Esophagus squamous epithelium (tissue), 5 donors: ENCODE data around the gene DMBX1. TPM values are rescaled to one million over a fixed set of nuclear protein-coding genes. Genes with fewer than 3 reads are reported as not detected.

ENCODE experiments used
- DNase-seq: peaks from one replicate; lab custom pipeline; 2025; lab: John Stamatoyannopoulos, UW
- H3K27ac ChIP-seq, 4 donors: fragments of 200-600 bp; sonication (generic); one replicate each; pipeline ENCODE4 v1.5.1; 2016 to 2019; ENCODE audit warnings: mild to moderate bottlenecking in 1 of 4
- H3K27me3 ChIP-seq, 4 donors: fragments of 200-600 bp; sonication (generic); 1 replicate in 3 of 4; 2 replicates in 1 of 4; pipeline versions ENCODE4 v1.5.1 to v1.6.0; 2017 to 2021; ENCODE audit warnings: antibody characterized with exemption in 1 of 4
- H3K36me3 ChIP-seq, 3 donors: fragments of 200-600 bp; sonication (generic); one replicate each; pipeline ENCODE4 v1.5.1; 2016 to 2019
- H3K4me1 ChIP-seq, 3 donors: fragments of 200-600 bp; sonication (generic); one replicate each; pipeline ENCODE4 v1.5.1; 2017 to 2019
- H3K4me3 ChIP-seq, 4 donors: fragments of 200-600 bp; sonication (generic); 1 replicate in 3 of 4; 2 replicates in 1 of 4; pipeline ENCODE4 v1.5.1; 2016 to 2019; ENCODE audit warnings: mild to moderate bottlenecking in 2 of 4, moderate library complexity in 1 of 4
- H3K9me3 ChIP-seq, 3 donors: fragments of 200-600 bp; sonication (generic); one replicate each; pipeline ENCODE4 v1.5.1; 2016 to 2019
- CTCF ChIP-seq, 6 experiments: fragments of 450-650 bp in 4 of 6; fragments of 200-600 bp in 2 of 6; sonication (generic) in 2 of 6; IDR thresholded peaks; one replicate each; pipeline ENCODE4 v1.5.1; 2016 to 2019; ENCODE audit warnings: antibody characterized with exemption in 6 of 6, mild to moderate bottlenecking in 4 of 6, moderate library complexity in 4 of 6
- POLR2A ChIP-seq, 4 donors: fragments of 450-650 bp; IDR thresholded peaks; one replicate each; pipeline ENCODE4 v1.6.1; 2017; ENCODE audit warnings: antibody characterized with exemption in 4 of 4, mild to moderate bottlenecking in 4 of 4, moderate library complexity in 3 of 4
- WGBS, 2 donors: methylation state at CpG; one replicate each; pipeline ENCODE4 v1.1.5; 2018; 5-methylcytosine and 5-hydroxymethylcytosine counted together
- intact Hi-C: fragments of 100-400 bp; cut with DNase I; formaldehyde crosslinking; loops from one replicate; pipeline ENCODE4 v1.15.0; 2022
- total RNA-seq, 4 donors: library from RNA; depleted of rRNA; stranded (reverse); fragments of >200 nt; gene quantifications; one replicate each; pipeline ENCODE4 v1.1.0, GENCODE V29; 2016
- donor health status: DM: yes; HTN: yes; CAD: no.

DMBX1 gene
- total RNA-seq, 4 donors from 2014 or later: not detected

DNA sequence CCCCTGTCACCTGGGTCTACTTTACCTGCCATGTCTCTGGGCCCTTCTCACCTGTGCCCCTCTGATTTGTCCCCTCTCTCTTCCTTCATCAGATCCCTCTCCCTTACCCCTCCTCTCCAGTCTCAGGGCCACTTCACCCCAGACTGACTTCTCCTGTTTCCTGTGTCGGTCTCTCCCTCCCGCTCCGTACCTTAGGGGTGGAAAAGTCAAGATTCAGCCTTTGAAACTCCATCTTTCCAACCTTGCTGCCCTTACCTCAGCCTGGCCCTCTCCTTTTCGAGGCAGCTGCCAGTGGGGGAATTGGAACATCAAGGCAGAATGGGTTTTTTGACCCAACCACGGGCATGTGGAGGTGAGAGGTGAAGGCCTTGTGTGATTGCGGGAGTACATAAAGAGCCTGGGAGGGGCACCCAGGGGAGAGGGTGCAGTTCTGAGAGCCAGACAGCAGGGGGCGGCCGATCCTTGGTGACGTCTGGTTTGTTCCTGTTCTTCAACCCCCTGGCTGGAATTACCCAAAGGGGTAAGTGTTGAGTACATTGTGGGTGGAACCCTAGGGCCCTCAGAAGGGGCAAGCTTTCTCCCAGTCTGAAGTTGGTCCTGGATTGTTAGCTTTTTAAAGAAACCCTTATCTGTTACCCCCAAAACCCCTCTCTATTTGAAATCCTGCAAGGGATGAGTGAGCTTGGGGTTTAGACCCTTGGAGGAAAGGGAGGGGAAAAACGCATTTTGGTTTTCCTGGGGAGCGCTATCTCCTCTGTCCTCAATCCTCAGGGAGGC is 12.3 kb upstream of the DMBX1 start:
- TF ChIP-seq POLR2A (IDR thresholded peaks at IDR 0.05) (no peak), CTCF (IDR thresholded peaks at IDR 0.05) (peak; percentile 75 to 96 (median 90))
- no peaks in the 10 kb centered on the region for H3K36me3 ChIP-seq
- WGBS, 2 donors: 38 to 39% methylated on average over 8 to 11 of the region's 11 CpGs
- H3K27ac ChIP-seq: no peak overlapping the region
- no peaks in the 10 kb centered on the region for H3K4me1 ChIP-seq
- peaks cover 0 to 85% (median 0%) of the 10 kb centered on the region in 4 donors for H3K27me3 ChIP-seq
- DNase-seq: peak; percentile 7
- no peak overlapping the region for H3K4me3 ChIP-seq
- H3K9me3 ChIP-seq: no peaks in the 10 kb centered on the region
- intact Hi-C loops: loop anchor here (5.0 kb wide), 1 partner anchor 50 kb away; no protein-coding TSS in a partner anchor

- Histone ChIP-seq H3K9me3 (no peaks in the 10 kb centered on the region), H3K36me3 (no peaks in the 10 kb centered on the region), H3K27me3 (peaks cover 0 to 94% (median 0%) of the 10 kb centered on the region in 4 donors), H3K4me1 (no peaks in the 10 kb centered on the region), H3K4me3 (no peak overlapping the region), H3K27ac (no peak overlapping the region)
- intact Hi-C loops: loop anchor here (5.0 kb wide), 1 partner anchor 48 kb away; no protein-coding TSS in a partner anchor
- no peak for DNase-seq
- TF ChIP-seq CTCF (IDR thresholded peaks at IDR 0.05) (no peak), POLR2A (IDR thresholded peaks at IDR 0.05) (no peak)
- WGBS, 2 donors: 62 to 69% methylated on average over 7 to 8 of the region's 8 CpGs
Observed at GRCh38 chr1:46478721-46479485, 10.7 kb upstream of the DMBX1 start.

DNA sequence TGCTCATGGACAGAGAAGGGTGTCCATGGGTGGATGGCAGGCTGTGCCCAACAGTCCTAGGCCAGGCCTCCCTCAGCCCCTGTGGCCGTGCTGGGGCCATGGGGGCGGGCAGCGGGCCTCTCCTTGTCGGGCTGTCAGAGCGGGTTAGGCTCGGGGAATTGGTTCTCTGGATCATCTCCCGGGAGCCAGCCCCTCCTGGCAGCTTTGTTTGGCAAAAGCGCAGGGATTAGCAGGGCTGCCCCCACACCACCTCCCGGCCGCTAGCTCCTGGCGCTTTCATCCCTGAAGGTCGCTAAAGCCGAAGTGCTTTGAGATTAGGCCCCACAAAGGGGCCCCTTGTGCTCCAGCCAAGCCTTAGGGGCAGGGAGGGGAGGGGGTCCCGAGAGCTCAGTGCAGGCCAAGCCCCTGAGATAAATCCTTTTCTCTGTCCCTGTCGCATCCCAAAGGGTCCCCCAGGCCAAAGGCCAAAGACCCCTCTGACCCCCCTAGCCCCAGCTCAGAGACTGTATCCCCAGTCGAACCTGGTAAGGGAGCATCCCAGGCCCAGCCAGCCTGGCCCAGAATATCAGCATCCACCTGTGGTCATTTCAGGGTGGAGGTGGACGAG is 9.8 kb upstream of the DMBX1 start:
- Histone ChIP-seq H3K9me3 (no peaks in the 10 kb centered on the region), H3K4me1 (no peaks in the 10 kb centered on the region), H3K4me3 (no peak overlapping the region), H3K27ac (no peak overlapping the region), H3K27me3 (peaks cover 0 to 94% (median 2%) of the 10 kb centered on the region in 4 donors), H3K36me3 (no peaks in the 10 kb centered on the region)
- intact Hi-C loops: loop anchor here (5.0 kb wide), 1 partner anchor 47 kb away; no protein-coding TSS in a partner anchor
- TF ChIP-seq CTCF (IDR thresholded peaks at IDR 0.05) (no peak), POLR2A (IDR thresholded peaks at IDR 0.05) (no peak)
- WGBS, 2 donors: 45 to 49% methylated on average over 4 of the region's 17 CpGs
- no peak for DNase-seq

GRCh38 chr1:46480959-46481646 is 8.5 kb upstream of the DMBX1 start:
- intact Hi-C loops: no loop called here
- Histone ChIP-seq H3K27ac (no peak overlapping the region), H3K36me3 (no peaks in the 10 kb centered on the region), H3K27me3 (peaks cover 4 to 94% (median 9%) of the 10 kb centered on the region in 4 donors), H3K4me3 (no peak overlapping the region), H3K9me3 (no peaks in the 10 kb centered on the region), H3K4me1 (peaks cover 0 to 6% (median 3%) of the 10 kb centered on the region in 3 donors)
- DNase-seq: no peak
- no peak for TF ChIP-seq POLR2A (IDR thresholded peaks at IDR 0.05)
- no peak for TF ChIP-seq CTCF (IDR thresholded peaks at IDR 0.05)
- WGBS, 2 donors: 35 to 41% methylated on average over 3 to 7 of the region's 7 CpGs
